Measurements from ENCODE around the gene KCNQ1.

Gene KCNQ1, protein sequence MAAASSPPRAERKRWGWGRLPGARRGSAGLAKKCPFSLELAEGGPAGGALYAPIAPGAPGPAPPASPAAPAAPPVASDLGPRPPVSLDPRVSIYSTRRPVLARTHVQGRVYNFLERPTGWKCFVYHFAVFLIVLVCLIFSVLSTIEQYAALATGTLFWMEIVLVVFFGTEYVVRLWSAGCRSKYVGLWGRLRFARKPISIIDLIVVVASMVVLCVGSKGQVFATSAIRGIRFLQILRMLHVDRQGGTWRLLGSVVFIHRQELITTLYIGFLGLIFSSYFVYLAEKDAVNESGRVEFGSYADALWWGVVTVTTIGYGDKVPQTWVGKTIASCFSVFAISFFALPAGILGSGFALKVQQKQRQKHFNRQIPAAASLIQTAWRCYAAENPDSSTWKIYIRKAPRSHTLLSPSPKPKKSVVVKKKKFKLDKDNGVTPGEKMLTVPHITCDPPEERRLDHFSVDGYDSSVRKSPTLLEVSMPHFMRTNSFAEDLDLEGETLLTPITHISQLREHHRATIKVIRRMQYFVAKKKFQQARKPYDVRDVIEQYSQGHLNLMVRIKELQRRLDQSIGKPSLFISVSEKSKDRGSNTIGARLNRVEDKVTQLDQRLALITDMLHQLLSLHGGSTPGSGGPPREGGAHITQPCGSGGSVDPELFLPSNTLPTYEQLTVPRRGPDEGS
- 15.3 to 29.0 (median 23.2) reads per million in 3 donors for total RNA-seq

DNA sequence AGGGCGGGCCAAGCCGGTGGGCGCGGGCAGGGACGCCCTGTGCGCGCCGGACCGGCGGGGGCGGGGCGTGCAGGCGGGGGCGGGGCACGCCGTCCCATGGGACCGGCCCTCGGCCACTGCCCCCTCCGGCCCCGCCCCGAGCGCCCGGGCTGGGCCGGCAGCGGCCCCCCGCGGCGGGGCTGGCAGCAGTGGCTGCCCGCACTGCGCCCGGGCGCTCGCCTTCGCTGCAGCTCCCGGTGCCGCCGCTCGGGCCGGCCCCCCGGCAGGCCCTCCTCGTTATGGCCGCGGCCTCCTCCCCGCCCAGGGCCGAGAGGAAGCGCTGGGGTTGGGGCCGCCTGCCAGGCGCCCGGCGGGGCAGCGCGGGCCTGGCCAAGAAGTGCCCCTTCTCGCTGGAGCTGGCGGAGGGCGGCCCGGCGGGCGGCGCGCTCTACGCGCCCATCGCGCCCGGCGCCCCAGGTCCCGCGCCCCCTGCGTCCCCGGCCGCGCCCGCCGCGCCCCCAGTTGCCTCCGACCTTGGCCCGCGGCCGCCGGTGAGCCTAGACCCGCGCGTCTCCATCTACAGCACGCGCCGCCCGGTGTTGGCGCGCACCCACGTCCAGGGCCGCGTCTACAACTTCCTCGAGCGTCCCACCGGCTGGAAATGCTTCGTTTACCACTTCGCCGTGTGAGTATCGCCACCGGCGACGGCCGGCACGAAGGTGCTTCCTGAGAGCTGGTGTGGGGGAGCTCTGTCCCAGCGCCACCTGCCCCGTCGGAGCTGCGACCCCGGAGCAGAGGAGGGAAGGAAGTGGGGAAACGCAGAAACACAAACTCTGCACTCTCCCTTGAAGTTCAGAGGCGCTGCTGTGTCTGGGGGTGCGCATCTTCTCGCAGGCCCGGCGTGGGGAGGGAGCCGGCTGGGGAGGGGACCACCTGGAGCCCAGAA lies at the start of gene KCNQ1:
KCNQ1 (plus strand) TSS at position 188 of the 925 bp plus-strand sequence; CDS start at position 279, 91 bp downstream.
- Histone ChIP-seq H3K4me1 (ENCODE audit: control insufficient read depth, insufficient read depth, low read length, poor library complexity, severe bottlenecking) (peaks cover 48% of the 10 kb centered on the region), H3K4me3 (ENCODE audit: insufficient read depth, low read depth, low read length, poor library complexity, severe bottlenecking) (peak within 1 kb of the TSS; percentile 63), H3K36me3 (ENCODE audit: control insufficient read depth, insufficient read depth, low read length) (no peaks in the 10 kb centered on the region), H3K27ac (ENCODE audit: insufficient read depth, low read length, poor library complexity, severe bottlenecking) (peak within 1 kb of the TSS; percentile 37), H3K9me3 (ENCODE audit: control insufficient read depth, low read length) (no peaks in the 10 kb centered on the region), H3K27me3 (replicated peaks; ENCODE audit: control insufficient read depth, insufficient read depth, low read length, poor library complexity, severe bottlenecking) (no peaks in the 10 kb centered on the region)
- DNase-seq, result peak in 2 of 3 donors; percentile 51 to 58

DNA sequence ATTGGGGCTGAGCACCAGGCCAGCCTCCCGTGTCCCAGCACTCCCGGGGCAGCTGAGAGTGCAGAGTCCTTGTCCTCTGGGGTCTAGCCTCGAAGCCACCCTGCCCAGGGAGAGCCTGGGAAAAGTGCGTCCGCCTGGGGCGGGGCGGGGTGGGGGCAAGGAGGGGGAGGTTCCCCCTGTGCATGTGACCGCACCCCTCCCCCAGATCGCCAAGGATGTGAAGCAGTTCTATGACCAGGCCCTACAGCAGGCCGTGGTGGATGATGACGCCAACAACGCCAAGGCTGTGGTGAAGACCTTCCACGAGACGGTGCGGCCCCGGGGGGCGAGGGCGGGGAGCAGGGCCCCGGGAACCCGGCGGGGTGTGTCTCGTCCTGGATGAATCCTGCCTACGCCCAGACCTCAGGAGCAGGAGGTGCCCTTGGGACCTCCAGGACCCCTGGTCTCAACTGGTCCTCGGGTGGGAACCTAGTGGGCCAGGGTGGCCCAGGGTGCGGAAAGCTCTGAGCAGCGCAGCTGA lies 49.5 kb upstream of the KCNQ1 start:
- Histone ChIP-seq H3K4me1 (ENCODE audit: control insufficient read depth, insufficient read depth, low read length, poor library complexity, severe bottlenecking) (peaks cover 8% of the 10 kb centered on the region), H3K27ac (ENCODE audit: insufficient read depth, low read length, poor library complexity, severe bottlenecking) (no peak overlapping the region), H3K27me3 (replicated peaks; ENCODE audit: control insufficient read depth, insufficient read depth, low read length, poor library complexity, severe bottlenecking) (no peaks in the 10 kb centered on the region), H3K9me3 (ENCODE audit: control insufficient read depth, low read length) (no peaks in the 10 kb centered on the region), H3K4me3 (ENCODE audit: insufficient read depth, low read depth, low read length, poor library complexity, severe bottlenecking) (no peak overlapping the region), H3K36me3 (ENCODE audit: control insufficient read depth, insufficient read depth, low read length) (peaks cover 49% of the 10 kb centered on the region)
- DNase-seq, result no peak

- Histone ChIP-seq H3K27ac (ENCODE audit: insufficient read depth, low read length, poor library complexity, severe bottlenecking) (no peak overlapping the region), H3K9me3 (ENCODE audit: control insufficient read depth, low read length) (no peaks in the 10 kb centered on the region), H3K36me3 (ENCODE audit: control insufficient read depth, insufficient read depth, low read length) (peaks cover 47% of the 10 kb centered on the region)
Measured at GRCh38 chr11:2395856-2396255, 49.0 kb upstream of the KCNQ1 start.

GRCh38 chr11:2396471-2396870 lies 48.3 kb upstream of the KCNQ1 start:
- Histone ChIP-seq H3K27me3 (replicated peaks; ENCODE audit: control insufficient read depth, insufficient read depth, low read length, poor library complexity, severe bottlenecking) (no peaks in the 10 kb centered on the region), H3K36me3 (ENCODE audit: control insufficient read depth, insufficient read depth, low read length) (peaks cover 41% of the 10 kb centered on the region), H3K27ac (ENCODE audit: insufficient read depth, low read length, poor library complexity, severe bottlenecking) (no peak overlapping the region), H3K4me1 (ENCODE audit: control insufficient read depth, insufficient read depth, low read length, poor library complexity, severe bottlenecking) (peaks cover 13% of the 10 kb centered on the region), H3K4me3 (ENCODE audit: insufficient read depth, low read depth, low read length, poor library complexity, severe bottlenecking) (no peak overlapping the region), H3K9me3 (ENCODE audit: control insufficient read depth, low read length) (no peaks in the 10 kb centered on the region)
- DNase-seq, result no peak

More at GRCh38 chr11:2395856-2396255, 49.0 kb upstream of the KCNQ1 start:
- peaks cover 8% of the 10 kb centered on the region for H3K4me1 ChIP-seq (ENCODE audit: control insufficient read depth, insufficient read depth, low read length, poor library complexity, severe bottlenecking)
- H3K4me3 ChIP-seq (ENCODE audit: insufficient read depth, low read depth, low read length, poor library complexity, severe bottlenecking), result no peak overlapping the region
- DNase-seq, result no peak
- no peaks in the 10 kb centered on the region for H3K27me3 ChIP-seq (replicated peaks; ENCODE audit: control insufficient read depth, insufficient read depth, low read length, poor library complexity, severe bottlenecking)

DNA sequence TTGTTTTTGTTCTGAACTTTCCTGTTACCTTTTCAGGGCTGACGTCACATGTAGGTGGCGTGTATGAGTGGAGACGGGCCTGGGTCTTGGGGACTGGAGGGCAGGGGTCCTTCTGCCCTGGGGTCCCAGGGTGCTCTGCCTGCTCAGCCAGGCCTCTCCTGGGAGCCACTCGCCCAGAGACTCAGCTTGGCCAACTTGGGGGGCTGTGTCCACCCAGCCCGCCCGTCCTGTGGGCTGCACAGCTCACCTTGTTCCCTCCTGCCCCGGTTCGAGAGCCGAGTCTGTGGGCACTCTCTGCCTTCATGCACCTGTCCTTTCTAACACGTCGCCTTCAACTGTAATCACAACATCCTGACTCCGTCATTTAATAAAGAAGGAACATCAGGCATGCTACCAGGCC lies 47.8 kb upstream of the KCNQ1 start:
- peaks cover 18% of the 10 kb centered on the region for H3K4me1 ChIP-seq (ENCODE audit: control insufficient read depth, insufficient read depth, low read length, poor library complexity, severe bottlenecking)
- no peaks in the 10 kb centered on the region for H3K9me3 ChIP-seq (ENCODE audit: control insufficient read depth, low read length)
- H3K27ac ChIP-seq (ENCODE audit: insufficient read depth, low read length, poor library complexity, severe bottlenecking), result no peak overlapping the region
- no peaks in the 10 kb centered on the region for H3K27me3 ChIP-seq (replicated peaks; ENCODE audit: control insufficient read depth, insufficient read depth, low read length, poor library complexity, severe bottlenecking)
- peaks cover 36% of the 10 kb centered on the region for H3K36me3 ChIP-seq (ENCODE audit: control insufficient read depth, insufficient read depth, low read length)
- no peak overlapping the region for H3K4me3 ChIP-seq (ENCODE audit: insufficient read depth, low read depth, low read length, poor library complexity, severe bottlenecking)
- DNase-seq, result no peak

- H3K27ac ChIP-seq (ENCODE audit: insufficient read depth, low read length, poor library complexity, severe bottlenecking), result peak overlapping the region; percentile 98
- no peak for DNase-seq
- no peaks in the 10 kb centered on the region for H3K27me3 ChIP-seq (replicated peaks; ENCODE audit: control insufficient read depth, insufficient read depth, low read length, poor library complexity, severe bottlenecking)
- no peaks in the 10 kb centered on the region for H3K9me3 ChIP-seq (ENCODE audit: control insufficient read depth, low read length)
- no peak overlapping the region for H3K4me3 ChIP-seq (ENCODE audit: insufficient read depth, low read depth, low read length, poor library complexity, severe bottlenecking)
- peaks cover 22% of the 10 kb centered on the region for H3K4me1 ChIP-seq (ENCODE audit: control insufficient read depth, insufficient read depth, low read length, poor library complexity, severe bottlenecking)
- H3K36me3 ChIP-seq (ENCODE audit: control insufficient read depth, insufficient read depth, low read length), result peaks cover 38% of the 10 kb centered on the region
Measured at GRCh38 chr11:2398664-2399355, 46.0 kb upstream of the KCNQ1 start.

DNA sequence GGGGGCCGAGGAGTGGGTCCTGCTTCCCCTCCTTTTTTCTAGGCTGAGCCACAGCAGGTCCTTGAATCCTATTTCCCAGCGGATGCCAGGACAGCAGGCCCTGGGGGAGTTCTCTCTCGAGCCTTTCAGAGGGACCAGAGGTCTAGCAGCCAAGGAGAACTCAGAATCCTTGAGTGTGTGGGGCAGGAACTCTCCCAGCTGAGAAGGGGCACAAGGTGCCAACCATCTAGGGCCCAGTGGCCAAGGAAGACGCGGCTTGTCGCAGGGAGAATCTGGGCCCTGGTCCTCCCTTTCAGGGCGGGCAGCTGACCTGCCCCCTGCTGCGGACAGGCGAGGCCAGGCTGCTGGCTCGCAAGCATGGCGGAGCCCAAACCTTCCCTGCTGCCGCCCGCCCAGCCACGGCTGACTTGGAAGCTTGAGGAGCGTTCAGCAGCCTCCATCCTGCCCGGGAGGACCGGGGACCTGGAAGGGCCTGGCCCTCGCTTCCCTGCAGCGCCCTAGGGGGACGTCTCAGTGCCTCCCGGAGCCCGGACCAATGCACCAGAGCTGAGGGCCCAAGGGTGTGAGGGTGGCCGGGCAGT lies 45.2 kb upstream of the KCNQ1 start:
- no peak for DNase-seq
- Histone ChIP-seq H3K9me3 (ENCODE audit: control insufficient read depth, low read length) (no peaks in the 10 kb centered on the region), H3K27me3 (replicated peaks; ENCODE audit: control insufficient read depth, insufficient read depth, low read length, poor library complexity, severe bottlenecking) (no peaks in the 10 kb centered on the region), H3K4me1 (ENCODE audit: control insufficient read depth, insufficient read depth, low read length, poor library complexity, severe bottlenecking) (peaks cover 22% of the 10 kb centered on the region), H3K4me3 (ENCODE audit: insufficient read depth, low read depth, low read length, poor library complexity, severe bottlenecking) (peak overlapping the region; percentile 82), H3K27ac (ENCODE audit: insufficient read depth, low read length, poor library complexity, severe bottlenecking) (peak overlapping the region; percentile 98), H3K36me3 (ENCODE audit: control insufficient read depth, insufficient read depth, low read length) (peaks cover 40% of the 10 kb centered on the region)

DNA sequence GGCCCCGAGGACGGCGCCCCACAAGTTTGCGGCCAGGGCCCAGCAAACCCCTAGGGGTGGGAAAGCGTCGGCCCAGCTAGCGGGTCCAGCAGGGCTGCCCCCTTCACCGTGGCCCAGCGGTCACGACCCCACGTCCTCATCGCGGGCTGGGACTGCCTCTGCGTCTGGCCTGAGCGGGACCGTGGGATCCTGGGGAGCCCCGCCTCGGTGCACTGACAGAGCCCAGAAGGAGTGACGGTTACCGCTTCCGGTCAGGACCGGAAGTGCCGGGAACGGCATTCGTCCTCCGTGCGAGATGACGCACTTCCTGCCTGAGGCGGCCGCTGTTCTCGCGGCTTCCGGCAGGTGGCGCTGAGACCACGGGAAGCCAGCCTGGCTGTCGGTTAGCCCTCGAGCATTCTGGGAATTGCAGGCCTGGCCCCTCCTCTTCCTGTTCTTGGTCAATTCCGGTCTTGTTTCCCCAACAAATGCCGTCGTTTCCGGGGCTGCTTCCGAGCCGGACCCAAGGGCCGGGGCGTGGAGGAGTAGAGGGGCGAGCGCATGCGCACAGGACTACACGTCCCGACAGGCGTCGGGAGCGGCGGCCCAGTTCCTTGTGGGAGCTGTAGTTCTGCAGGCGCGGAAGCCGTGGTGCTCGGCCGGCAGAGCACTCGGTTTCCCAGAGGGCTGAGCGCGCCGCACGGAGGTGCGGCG lies 44.6 kb upstream of the KCNQ1 start, which contains the start of gene TSSC4:
TSSC4 (plus strand) TSS at position 682 of the 693 bp plus-strand sequence. CDS start 1,884 bp downstream, outside the sequence.
- peak within 1 kb of the TSS; percentile 98 for H3K27ac ChIP-seq (ENCODE audit: insufficient read depth, low read length, poor library complexity, severe bottlenecking)
- H3K36me3 ChIP-seq (ENCODE audit: control insufficient read depth, insufficient read depth, low read length), result peaks cover 34% of the 10 kb centered on the region
- H3K4me1 ChIP-seq (ENCODE audit: control insufficient read depth, insufficient read depth, low read length, poor library complexity, severe bottlenecking), result peaks cover 22% of the 10 kb centered on the region
- DNase-seq, result peak; percentile 99 to 100 (median 100)
- peak within 1 kb of the TSS; percentile 91 for H3K4me3 ChIP-seq (ENCODE audit: insufficient read depth, low read depth, low read length, poor library complexity, severe bottlenecking)
- H3K27me3 ChIP-seq (replicated peaks; ENCODE audit: control insufficient read depth, insufficient read depth, low read length, poor library complexity, severe bottlenecking), result no peaks in the 10 kb centered on the region
- no peaks in the 10 kb centered on the region for H3K9me3 ChIP-seq (ENCODE audit: control insufficient read depth, low read length)
